22Rv1 (cell line): ENCODE results near the gene ZFP69.

Experiments
- H3K27ac ChIP-seq: fragments of 450-650 bp; 2 replicates; pipeline ENCODE4 v1.5.1; 2017
- ZFX ChIP-seq: fragments of 450-650 bp; IDR thresholded peaks from 2 replicates; pipeline ENCODE4 v1.6.1; 2017; ENCODE audit warnings: antibody characterized with exemption, borderline replicate concordance
- TF ChIP-seq, protein P1 (sequence below): fragments of 450-650 bp; IDR thresholded peaks from 2 replicates; pipeline ENCODE4 v1.5.1; 2017; ENCODE audit warnings: mild to moderate bottlenecking

ZFP69 gene

DNA sequence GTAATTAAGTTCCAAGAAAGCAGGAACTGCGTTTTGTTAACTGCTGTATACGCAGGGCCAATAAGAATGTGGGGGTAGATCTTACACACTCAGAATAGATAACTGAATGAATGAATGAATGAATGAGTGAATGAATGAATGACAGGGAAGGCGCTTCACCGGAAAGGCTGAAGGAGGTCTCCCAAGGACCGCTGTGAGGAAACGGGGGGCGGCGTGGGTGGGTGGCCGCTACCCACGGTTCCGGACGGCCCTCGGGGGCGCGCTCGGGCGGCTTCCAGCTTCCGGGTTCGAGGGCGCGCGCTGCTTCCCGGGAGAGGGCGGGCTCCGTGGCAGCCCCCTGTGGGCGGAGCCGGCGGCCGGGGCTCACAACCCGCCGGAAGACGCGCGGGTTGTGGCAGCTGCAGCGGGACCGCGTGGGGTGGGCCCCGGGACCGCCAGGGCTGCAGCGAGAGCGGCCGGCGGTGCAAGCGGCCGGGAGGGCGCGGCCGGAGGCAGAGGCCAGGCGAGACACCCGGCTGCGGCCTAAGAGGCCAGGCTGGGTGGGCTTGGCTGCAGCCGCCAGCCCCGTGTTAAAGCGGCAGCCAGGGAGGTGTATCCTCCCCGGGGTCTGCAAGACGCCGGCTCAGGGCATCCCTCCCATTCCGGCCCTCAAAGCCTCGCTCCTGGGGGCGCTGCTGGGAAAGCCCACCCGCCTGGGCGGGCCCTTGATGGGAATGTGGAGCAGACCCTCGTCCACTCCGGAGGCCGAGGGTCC, at the start of gene ZFP69:
Gene ZFP69, plus strand, starts transcription at position 367 of the 754 bp plus-strand sequence. CDS start 2,072 bp downstream, outside the sequence.
- no peak within 1 kb of the TSS for H3K27ac ChIP-seq
- no peak for TF ChIP-seq ZFX
- TF ChIP-seq, protein P1, sequence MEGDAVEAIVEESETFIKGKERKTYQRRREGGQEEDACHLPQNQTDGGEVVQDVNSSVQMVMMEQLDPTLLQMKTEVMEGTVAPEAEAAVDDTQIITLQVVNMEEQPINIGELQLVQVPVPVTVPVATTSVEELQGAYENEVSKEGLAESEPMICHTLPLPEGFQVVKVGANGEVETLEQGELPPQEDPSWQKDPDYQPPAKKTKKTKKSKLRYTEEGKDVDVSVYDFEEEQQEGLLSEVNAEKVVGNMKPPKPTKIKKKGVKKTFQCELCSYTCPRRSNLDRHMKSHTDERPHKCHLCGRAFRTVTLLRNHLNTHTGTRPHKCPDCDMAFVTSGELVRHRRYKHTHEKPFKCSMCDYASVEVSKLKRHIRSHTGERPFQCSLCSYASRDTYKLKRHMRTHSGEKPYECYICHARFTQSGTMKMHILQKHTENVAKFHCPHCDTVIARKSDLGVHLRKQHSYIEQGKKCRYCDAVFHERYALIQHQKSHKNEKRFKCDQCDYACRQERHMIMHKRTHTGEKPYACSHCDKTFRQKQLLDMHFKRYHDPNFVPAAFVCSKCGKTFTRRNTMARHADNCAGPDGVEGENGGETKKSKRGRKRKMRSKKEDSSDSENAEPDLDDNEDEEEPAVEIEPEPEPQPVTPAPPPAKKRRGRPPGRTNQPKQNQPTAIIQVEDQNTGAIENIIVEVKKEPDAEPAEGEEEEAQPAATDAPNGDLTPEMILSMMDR: no peak

DNA sequence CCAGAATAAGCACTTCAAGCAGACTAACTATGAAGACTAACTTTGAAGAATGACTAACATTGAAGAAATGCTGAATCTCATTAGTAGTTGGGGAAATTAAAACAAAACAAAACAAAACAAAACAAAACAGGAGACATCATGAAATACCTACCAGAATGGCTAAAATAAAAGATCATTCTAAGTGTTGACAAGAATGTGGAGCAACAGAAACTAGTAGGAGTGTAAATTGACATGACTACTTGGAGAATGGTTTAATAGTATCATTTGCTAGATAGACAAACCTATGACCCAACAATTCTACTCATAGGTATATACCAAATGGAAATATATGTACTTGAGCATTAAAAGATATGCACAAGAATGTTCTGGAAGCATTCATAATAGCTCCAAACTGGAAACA, 45.7 kb upstream of the ZFP69 start:
- H3K27ac ChIP-seq: no peak overlapping the region
- TF ChIP-seq, protein P1: no peak
- no peak for TF ChIP-seq ZFX

DNA sequence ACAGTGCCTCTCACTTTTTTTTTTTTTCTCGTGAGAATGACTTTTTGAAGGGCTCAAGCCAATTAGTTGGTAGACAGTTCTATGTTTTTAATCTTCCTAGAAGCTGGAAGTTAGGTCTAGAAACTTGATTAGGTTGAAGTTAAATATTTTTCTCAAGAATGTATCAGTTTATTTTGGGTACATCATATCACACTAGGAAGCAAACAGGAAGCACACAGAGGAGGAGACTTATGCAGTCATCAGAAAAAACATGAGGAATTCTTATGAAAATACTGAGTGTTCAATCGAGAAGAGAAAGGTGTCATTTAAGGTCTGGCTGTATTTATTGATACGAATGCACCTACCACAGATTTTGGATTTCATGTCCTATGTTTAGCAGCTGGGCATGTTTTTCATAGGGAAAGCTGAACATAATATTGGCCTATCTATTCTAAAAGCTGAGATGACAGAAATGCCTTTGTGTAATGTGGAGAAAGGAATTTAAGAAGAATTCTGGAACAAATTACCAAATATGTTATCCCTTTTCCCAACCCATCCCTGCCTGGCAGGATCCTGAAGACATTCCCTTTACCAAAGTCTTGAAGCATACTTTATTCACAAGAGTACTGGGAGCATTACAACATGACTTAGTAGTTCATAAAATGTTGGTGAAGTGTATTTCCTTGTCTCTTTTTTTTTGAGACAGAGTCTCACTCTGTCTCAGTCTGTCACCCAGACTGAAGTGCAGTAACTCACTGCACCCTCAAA, 44.3 kb upstream of the ZFP69 start:
- no peak overlapping the region for H3K27ac ChIP-seq
- TF ChIP-seq, protein P1: no peak
- TF ChIP-seq ZFX: no peak

- TF ChIP-seq, protein P1: no peak
- TF ChIP-seq ZFX: no peak
- no peak overlapping the region for H3K27ac ChIP-seq
Measured at GRCh38 chr1:40435471-40435870, 41.6 kb upstream of the ZFP69 start.

DNA sequence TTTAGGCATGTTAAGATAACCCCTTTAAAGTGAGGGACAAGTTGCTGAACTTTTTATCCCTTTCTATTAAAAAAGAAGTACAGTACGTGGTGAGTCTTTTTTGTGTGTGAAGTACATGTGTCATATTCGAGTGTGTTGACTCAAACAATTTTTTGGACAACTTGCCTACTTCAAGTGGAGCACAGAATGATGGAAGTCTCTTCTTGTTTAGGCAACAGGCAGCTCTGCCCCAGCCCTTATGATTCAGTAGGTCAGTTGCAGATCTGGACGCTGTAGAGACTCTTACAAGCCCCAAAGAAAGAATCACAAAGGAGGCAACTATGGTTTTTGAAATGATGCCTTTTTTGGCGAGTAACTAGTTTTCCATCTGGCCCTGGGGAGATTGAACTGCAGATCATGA, 41.2 kb upstream of the ZFP69 start:
- no peak overlapping the region for H3K27ac ChIP-seq
- TF ChIP-seq, protein P1: no peak
- TF ChIP-seq ZFX: no peak

- TF ChIP-seq, protein P1: peak; percentile 82
- TF ChIP-seq ZFX: no peak
- no peak overlapping the region for H3K27ac ChIP-seq
Measured at GRCh38 chr1:40438391-40439015, 38.6 kb upstream of the ZFP69 start.

- TF ChIP-seq ZFX: no peak
- TF ChIP-seq, protein P1: no peak
- H3K27ac ChIP-seq: no peak overlapping the region
Measured at GRCh38 chr1:40439247-40439646, 37.8 kb upstream of the ZFP69 start.
